ENCODE measurements around the gene RPS27A.
"Not testable (repeated sequence)": the region's sequence is repeated elsewhere in the genome, so short reads cannot be mapped to it uniquely, and the experiment has no call there.

The RPS27A gene

DNA sequence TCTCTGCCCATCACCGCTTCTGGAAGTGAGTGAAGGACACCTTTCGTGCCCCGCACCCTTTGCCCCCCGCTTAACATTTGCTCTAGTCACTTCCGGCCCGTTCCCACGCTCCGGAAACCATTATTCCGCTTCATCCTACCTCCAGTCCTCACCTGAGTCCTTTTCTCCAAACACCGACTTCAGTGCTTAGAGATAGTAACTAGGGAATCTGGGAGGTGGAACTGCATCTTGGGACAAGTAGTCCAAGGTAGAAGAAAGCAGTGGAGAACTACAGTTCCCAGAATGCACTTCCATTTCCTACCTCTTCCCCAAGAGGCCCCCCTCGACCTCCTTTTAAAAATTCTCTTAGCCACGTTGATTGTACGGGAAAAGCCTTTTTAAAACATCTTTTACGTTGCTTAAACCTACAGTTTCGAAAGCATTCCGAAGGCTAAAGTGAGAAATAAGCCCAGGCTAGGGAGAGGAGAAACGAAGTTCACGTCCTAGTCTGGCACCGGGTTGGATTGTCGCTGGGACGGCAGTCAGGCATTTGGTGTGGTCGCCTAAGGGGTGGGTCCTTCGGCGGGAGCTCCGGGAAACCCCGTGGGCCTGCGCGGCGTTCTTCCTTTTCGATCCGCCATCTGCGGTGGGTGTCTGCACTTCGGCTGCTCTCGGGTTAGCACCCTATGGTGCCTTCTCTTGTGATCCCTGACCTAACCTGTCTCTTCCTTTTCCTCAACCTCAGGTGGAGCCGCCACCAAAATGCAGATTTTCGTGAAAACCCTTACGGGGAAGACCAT is at the start of gene RPS27A, which contains the start of gene CLHC1:
RPS27A (plus strand) TSS at position 605 of the 779 bp plus-strand sequence; CDS start at position 742, 137 bp downstream.
CLHC1 (minus strand) TSS at position 210 of the 779 bp plus-strand sequence. CDS start 9,882 bp downstream, outside the sequence.
- peak; percentile 94 for DNase-seq

GRCh38 chr2:55186837-55187236 is 45.7 kb upstream of the RPS27A start:
- not testable (repeated sequence) for DNase-seq

GRCh38 chr2:55191888-55192287 is 40.6 kb upstream of the RPS27A start:
- DNase-seq: not testable (repeated sequence)

DNA sequence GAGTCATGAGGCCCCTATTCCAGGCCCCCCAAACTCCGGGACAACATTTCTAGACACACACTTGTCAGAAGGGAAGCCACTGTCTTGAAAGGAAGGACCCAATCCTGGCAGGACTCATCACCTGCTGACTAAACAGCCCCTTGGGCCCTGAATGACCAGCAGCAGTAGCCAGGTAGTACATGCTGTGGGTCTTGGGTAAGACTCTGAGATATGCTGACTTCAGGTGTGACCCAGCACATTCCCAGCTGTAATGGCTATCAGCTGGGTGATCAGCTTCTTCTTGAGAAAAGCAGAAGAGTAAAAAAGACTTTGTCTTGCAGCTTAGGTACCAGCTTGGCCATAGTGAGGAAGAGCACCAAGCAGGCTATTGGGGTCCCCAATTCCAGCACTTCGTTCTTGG is 36.0 kb upstream of the RPS27A start:
- DNase-seq: no peak

DNA sequence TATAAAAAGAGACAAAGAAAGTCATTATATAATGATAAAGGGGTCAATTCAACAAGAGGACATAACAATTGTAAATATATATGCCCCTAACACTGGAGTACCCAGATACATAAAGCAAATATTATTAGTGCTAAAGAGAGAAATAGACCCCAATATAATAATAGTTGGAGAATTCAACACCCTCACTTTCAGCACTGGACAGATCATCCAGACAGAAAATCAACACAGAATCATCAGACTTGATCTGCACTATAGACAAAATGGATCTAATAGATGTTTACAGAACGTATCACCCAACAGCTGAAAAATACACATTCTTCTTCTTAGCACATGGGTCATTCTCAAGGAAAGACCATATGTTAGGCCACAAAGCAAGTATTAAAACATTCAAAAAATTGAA is 32.1 kb upstream of the RPS27A start:
- no peak for DNase-seq

DNA sequence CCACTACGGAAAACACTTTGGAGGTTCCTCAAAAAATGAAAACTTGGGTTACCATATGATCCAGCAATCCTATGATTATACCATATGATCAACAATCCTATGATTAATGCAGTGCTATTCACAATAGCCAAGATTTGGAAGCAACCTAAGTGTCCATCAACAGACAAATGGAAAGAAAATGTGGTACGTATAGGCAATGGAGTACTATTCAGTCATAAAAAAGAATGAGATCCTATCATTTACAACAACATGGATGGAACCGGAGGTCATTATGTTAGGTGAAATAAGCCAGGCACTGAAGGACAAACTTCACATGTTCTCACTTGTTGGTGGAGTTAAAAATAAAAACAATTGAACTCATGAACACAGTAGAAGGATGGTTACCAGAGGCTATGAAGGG is 28.0 kb upstream of the RPS27A start:
- no peak for DNase-seq

- DNase-seq: no peak
These were observed 27.5 kb upstream of the RPS27A start for GRCh38 chr2:55204950-55205349.

DNA sequence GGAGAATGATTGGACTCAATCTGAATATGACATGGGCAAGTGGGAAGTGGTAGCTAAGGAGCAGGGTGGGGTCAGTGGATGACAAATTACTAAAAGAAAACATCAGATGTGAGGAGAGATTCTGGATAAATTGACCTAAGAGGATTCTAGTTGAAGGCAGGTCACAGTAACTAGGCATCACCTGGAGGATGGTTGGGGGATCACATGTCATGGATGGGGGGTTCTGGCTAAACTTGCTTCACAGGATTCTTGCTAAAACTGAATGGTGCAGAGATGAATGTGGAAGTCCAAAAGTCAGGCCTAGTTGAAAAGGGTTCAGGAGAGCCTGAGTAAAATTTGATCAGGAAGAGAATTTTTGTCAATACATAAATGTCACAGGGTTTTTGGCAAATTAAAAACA is 18.7 kb upstream of the RPS27A start:
- no peak for DNase-seq

- no peak for DNase-seq
These were observed 8.3 kb upstream of the RPS27A start for GRCh38 chr2:55223958-55224760.

GRCh38 chr2:55224761-55225261 is 7.7 kb upstream of the RPS27A start:
- DNase-seq: no peak

GRCh38 chr2:55225481-55226020 is 6.9 kb upstream of the RPS27A start:
- no peak for DNase-seq

GRCh38 chr2:55227437-55228225 is 4.9 kb upstream of the RPS27A start:
- DNase-seq: not testable (repeated sequence)

- DNase-seq: no peak
These were observed 4.3 kb upstream of the RPS27A start for GRCh38 chr2:55228226-55228563.

- no peak for DNase-seq
These were observed 3.3 kb upstream of the RPS27A start for GRCh38 chr2:55229221-55229620.

- no peak for DNase-seq
These were observed 1.9 kb upstream of the RPS27A start for GRCh38 chr2:55230551-55230950.

- no peak for DNase-seq
These were observed 873 bp upstream of the RPS27A start for GRCh38 chr2:55231546-55232083.

GRCh38 chr2:55232863-55233657 is 572 bp downstream of the RPS27A start:
- peak; percentile 19 for DNase-seq

- DNase-seq: no peak
These were observed 1.1 kb downstream of the RPS27A start for GRCh38 chr2:55233658-55233940.

DNA sequence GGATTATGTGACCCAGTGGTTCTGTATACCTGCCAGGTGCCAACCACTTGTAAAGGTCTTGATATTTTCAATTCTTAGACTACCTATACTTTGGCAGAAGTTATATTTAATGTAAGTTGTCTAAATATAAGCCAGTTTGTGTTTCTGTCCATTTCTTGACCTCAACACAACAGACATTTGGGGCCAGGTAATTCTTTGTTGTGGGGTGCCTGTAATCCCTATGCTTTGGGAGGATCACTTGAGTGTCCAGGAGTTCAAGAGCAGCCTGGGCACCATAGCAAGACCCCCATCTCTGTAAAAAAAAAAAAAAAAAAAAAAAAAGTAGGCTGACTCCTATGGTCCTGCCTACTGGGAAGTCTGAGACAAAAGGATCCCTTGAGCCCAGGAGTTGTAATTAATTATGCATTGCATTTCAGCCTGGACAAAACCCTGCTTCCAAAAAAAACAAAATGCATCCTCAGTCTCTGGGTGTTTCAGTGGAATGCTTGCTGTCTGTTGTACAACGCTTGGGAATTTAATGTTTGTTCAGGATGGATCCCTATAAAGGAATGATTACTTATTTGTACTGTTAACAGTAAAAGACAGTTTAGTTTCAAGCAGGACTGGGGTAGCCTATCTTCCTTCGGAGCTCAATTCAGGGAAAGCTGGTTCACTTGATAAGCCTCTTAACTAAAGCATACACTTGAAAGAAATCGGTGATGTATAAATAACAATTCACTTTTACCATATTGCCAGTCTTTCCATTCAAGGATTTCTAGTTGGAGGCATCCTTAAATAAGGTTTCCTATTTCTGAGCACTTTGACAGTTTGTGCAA is 3.4 kb downstream of the RPS27A start:
- DNase-seq: no peak

- no peak for DNase-seq
These were observed 4.6 kb downstream of the RPS27A start for GRCh38 chr2:55236992-55237543.

All from fibroblast of upper back skin (primary cell).